Uterus (tissue), 4 donors: Measurements from ENCODE around the gene YTHDF1. TPM values are rescaled to one million over a fixed set of nuclear protein-coding genes. Genes with fewer than 3 reads are reported as not detected.

ENCODE experiments used
- DNase-seq, 2 donors: peaks; one replicate each; pipeline ENCODE4 v3.0.0-alpha.2; 2019 to 2020
- H3K27ac ChIP-seq, 2 donors: fragments of 200-600 bp; sonication (generic); 1 replicate in 1 of 2; 2 replicates in 1 of 2; pipeline ENCODE4 v1.5.1; 2016 to 2018
- H3K27me3 ChIP-seq, 2 donors: fragments of 200-600 bp; sonication (generic); one replicate each; pipeline ENCODE4 v1.5.1; 2018 to 2019; ENCODE audit warnings: control low read depth in 1 of 2
- H3K36me3 ChIP-seq, 2 donors: fragments of 200-600 bp; sonication (generic); one replicate each; pipeline ENCODE4 v1.5.1; 2019; ENCODE audit warnings: control low read depth in 1 of 2
- H3K4me1 ChIP-seq, 2 donors: fragments of 200-600 bp; sonication (generic); one replicate each; pipeline ENCODE4 v1.5.1; 2018 to 2019; ENCODE audit warnings: control low read depth in 1 of 2
- H3K4me3 ChIP-seq, 2 donors: fragments of 200-600 bp; sonication (generic); 1 replicate in 1 of 2; 2 replicates in 1 of 2; pipeline ENCODE4 v1.5.1; 2018 to 2019; ENCODE audit warnings: mild to moderate bottlenecking in 1 of 2
- H3K9me3 ChIP-seq, 2 donors: fragments of 200-600 bp; sonication (generic); one replicate each; pipeline ENCODE4 v1.5.1; 2019; ENCODE audit warnings: control low read depth in 1 of 2
- POLR2A ChIP-seq, 2 donors: fragments of 450-650 bp; IDR thresholded peaks; one replicate each; pipeline ENCODE4 v1.6.1; 2016; ENCODE audit warnings: antibody characterized with exemption in 2 of 2, mild to moderate bottlenecking in 1 of 2, moderate library complexity in 1 of 2
- intact Hi-C: fragments of 100-400 bp; cut with DNase I; formaldehyde crosslinking; loops from one replicate; pipeline ENCODE4 v1.15.1; 2023; ENCODE audit warnings: low total_unique reads
- total RNA-seq, 4 donors: library from RNA; depleted of rRNA in 3 of 4; stranded (reverse); fragments of >200 nt in 3 of 4; gene quantifications; one replicate each; pipeline versions ENCODE4 v1.1.0 to v1.2.4, GENCODE V29; 2014 to 2023
- TF ChIP-seq, protein P1 (sequence below), 4 experiments: fragments of 200-600 bp in 2 of 4; fragments of 450-650 bp in 2 of 4; sonication (generic) in 2 of 4; IDR thresholded peaks; one replicate each; pipeline ENCODE4 v1.5.1; 2016 to 2019; ENCODE audit warnings: antibody characterized with exemption in 4 of 4, mild to moderate bottlenecking in 2 of 4, moderate library complexity in 1 of 4
- donor health status: DM: yes; HTN: yes; CAD: no.

YTHDF1 gene
- total RNA-seq, 4 donors from 2014 or later = 17.9 to 35.8 (median 25.8) TPM

DNA sequence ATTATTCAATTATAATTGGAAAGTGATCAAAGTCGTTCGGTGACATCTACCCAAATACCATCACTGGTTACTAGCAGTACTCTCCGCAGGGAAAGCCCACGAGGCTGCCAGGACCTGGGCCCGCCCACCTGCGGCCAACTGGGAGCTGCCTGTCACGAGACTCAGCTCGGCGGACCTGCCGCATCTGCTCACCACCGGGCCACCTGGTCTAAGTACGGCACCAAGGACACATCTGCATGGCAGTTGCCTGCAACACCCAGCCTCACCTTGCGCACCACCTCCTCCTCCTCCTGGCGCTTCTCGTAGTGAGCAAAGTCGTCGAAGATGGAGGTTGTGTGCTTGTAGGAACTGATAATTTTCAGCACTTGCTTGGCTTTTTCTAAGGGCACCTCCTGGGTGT lies 13.9 kb downstream of the YTHDF1 start:
- Histone ChIP-seq H3K27me3 (no peaks in the 10 kb centered on the region), H3K4me3 (no peak overlapping the region), H3K27ac (no peak overlapping the region), H3K36me3 (no peaks in the 10 kb centered on the region), H3K4me1 (no peaks in the 10 kb centered on the region), H3K9me3 (no peaks in the 10 kb centered on the region)
- no peak for DNase-seq
- TF ChIP-seq, protein P1, sequence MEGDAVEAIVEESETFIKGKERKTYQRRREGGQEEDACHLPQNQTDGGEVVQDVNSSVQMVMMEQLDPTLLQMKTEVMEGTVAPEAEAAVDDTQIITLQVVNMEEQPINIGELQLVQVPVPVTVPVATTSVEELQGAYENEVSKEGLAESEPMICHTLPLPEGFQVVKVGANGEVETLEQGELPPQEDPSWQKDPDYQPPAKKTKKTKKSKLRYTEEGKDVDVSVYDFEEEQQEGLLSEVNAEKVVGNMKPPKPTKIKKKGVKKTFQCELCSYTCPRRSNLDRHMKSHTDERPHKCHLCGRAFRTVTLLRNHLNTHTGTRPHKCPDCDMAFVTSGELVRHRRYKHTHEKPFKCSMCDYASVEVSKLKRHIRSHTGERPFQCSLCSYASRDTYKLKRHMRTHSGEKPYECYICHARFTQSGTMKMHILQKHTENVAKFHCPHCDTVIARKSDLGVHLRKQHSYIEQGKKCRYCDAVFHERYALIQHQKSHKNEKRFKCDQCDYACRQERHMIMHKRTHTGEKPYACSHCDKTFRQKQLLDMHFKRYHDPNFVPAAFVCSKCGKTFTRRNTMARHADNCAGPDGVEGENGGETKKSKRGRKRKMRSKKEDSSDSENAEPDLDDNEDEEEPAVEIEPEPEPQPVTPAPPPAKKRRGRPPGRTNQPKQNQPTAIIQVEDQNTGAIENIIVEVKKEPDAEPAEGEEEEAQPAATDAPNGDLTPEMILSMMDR (IDR thresholded peaks at IDR 0.05) = no peak
- TF ChIP-seq POLR2A (IDR thresholded peaks at IDR 0.05) = no peak
- intact Hi-C loops = no loop called here

GRCh38 chr20:63198606-63199005 lies 17.3 kb downstream of the YTHDF1 start:
- intact Hi-C loops = no loop called here

DNA sequence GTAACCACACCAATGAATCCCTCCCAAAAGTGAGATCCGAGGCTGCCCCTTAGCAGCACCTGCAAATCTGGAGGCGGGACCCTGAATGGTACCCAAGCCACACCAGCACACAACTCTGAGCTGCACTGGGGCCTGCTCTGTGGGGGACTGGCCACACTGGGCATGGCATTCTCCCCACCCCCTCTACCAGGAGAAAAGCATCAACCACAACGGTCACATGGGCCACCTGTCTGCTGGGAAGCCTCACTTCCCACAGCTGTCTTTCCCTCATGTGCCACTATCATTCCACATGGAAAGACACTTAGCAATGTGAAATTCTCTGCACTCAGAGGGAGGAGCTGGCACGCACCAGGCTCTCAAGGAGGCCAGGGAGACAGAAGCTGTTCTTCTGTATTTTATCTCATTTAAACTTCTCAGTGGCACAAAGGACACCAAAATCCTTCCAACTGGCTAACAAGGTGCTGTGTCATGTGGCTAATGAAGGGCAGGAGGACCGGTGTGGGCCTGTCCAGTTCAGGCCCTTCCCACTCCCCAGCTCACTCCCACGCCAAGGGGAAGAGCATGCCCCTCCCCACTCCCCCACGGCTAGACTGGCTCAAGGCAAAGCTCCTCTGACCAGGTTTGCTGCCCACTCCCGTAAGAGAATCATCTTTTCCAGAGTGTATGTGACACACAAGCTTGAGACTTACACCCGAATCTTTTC lies 19.0 kb downstream of the YTHDF1 start:
- Histone ChIP-seq H3K36me3 (no peaks in the 10 kb centered on the region), H3K4me1 (no peaks in the 10 kb centered on the region)
- intact Hi-C loops = no loop called here

More at GRCh38 chr20:63198606-63199005, 17.3 kb downstream of the YTHDF1 start:
- no peak for TF ChIP-seq POLR2A (IDR thresholded peaks at IDR 0.05)
- TF ChIP-seq, protein P1 (IDR thresholded peaks at IDR 0.05) = no peak
- Histone ChIP-seq H3K27me3 (no peaks in the 10 kb centered on the region), H3K36me3 (no peaks in the 10 kb centered on the region), H3K4me3 (no peak overlapping the region), H3K27ac (no peak overlapping the region), H3K4me1 (no peaks in the 10 kb centered on the region), H3K9me3 (no peaks in the 10 kb centered on the region)
- no peak for DNase-seq

GRCh38 chr20:63194797-63195173 lies 21.1 kb downstream of the YTHDF1 start:
- DNase-seq = no peak
- H3K4me1 ChIP-seq = no peaks in the 10 kb centered on the region
- no peak overlapping the region for H3K27ac ChIP-seq
- H3K27me3 ChIP-seq = no peaks in the 10 kb centered on the region
- no peaks in the 10 kb centered on the region for H3K9me3 ChIP-seq
- no peak for TF ChIP-seq POLR2A (IDR thresholded peaks at IDR 0.05)
- TF ChIP-seq, protein P1 (IDR thresholded peaks at IDR 0.05) = no peak
- intact Hi-C loops = no loop called here
- no peak overlapping the region for H3K4me3 ChIP-seq
- no peaks in the 10 kb centered on the region for H3K36me3 ChIP-seq

More for the DNA sequence above, 19.0 kb downstream of the YTHDF1 start:
- H3K9me3 ChIP-seq = no peaks in the 10 kb centered on the region
- H3K27ac ChIP-seq = no peak overlapping the region
- H3K4me3 ChIP-seq = no peak overlapping the region
- TF ChIP-seq, protein P1 (IDR thresholded peaks at IDR 0.05) = no peak
- TF ChIP-seq POLR2A (IDR thresholded peaks at IDR 0.05) = no peak
- H3K27me3 ChIP-seq = no peaks in the 10 kb centered on the region
- DNase-seq = no peak

GRCh38 chr20:63194007-63194796 lies 21.7 kb downstream of the YTHDF1 start:
- H3K27me3 ChIP-seq = no peaks in the 10 kb centered on the region
- intact Hi-C loops = no loop called here
- no peak for DNase-seq
- H3K36me3 ChIP-seq = no peaks in the 10 kb centered on the region
- no peaks in the 10 kb centered on the region for H3K9me3 ChIP-seq
- TF ChIP-seq, protein P1 (IDR thresholded peaks at IDR 0.05) = no peak
- TF ChIP-seq POLR2A (IDR thresholded peaks at IDR 0.05) = no peak
- H3K4me3 ChIP-seq = no peak overlapping the region
- H3K4me1 ChIP-seq = no peaks in the 10 kb centered on the region
- no peak overlapping the region for H3K27ac ChIP-seq
